H1 (cell line): ENCODE results near the gene ARID4B. TPM values are rescaled to one million over a fixed set of nuclear protein-coding genes. Genes with fewer than 3 reads are reported as not detected.

Source experiments
- CTCF ChIA-PET: fragments of 300-600 bp; sonication (Branson Sonifier 250); formaldehyde crosslinking; loops from one replicate; lab custom pipeline; 2021; ENCODE audit not compliant: partially characterized antibody; lab: Charles Lee
- POLR2A ChIA-PET: fragments of 300-600 bp; sonication (Branson Sonifier 250); formaldehyde crosslinking; loops from one replicate; lab custom pipeline; 2021; ENCODE audit warnings: inconsistent platforms; ENCODE audit not compliant: partially characterized antibody; lab: Charles Lee
- DNase-seq, 2 experiments: peaks; one replicate each; pipeline versions ENCODE4 v3.0.0 to v3.0.0-alpha.2; 2010 to 2022; ENCODE audit warnings: low spot score in 2 of 2, low read depth in 1 of 2, mixed read lengths in 1 of 2
- FAIRE-seq: peaks from 2 replicates; lab custom pipeline; 2011; peaks lifted over from hg19 to GRCh38; lab: Jason Lieb, UNC
- H2AFZ ChIP-seq: 2 replicates; pipeline ENCODE4 v1.8.1; 2012; ENCODE audit warnings: low read length, inconsistent platforms
- H2AK5ac ChIP-seq: 2 replicates; pipeline ENCODE4 v1.6.1; 2013; ENCODE audit warnings: low read depth, low read length
- H2BK120ac ChIP-seq: replicated peaks from 2 replicates; pipeline ENCODE3; 2013; ENCODE audit warnings: low read depth, low read length, inconsistent platforms
- H2BK12ac ChIP-seq: 2 replicates; pipeline ENCODE4 v1.6.1; 2013; ENCODE audit warnings: low read depth, low read length
- H2BK15ac ChIP-seq: 2 replicates; pipeline ENCODE4 v1.6.1; 2013; ENCODE audit warnings: low read length
- H2BK20ac ChIP-seq: 2 replicates; pipeline ENCODE4 v1.6.1; 2013; ENCODE audit warnings: low read length
- H2BK5ac ChIP-seq: 2 replicates; pipeline ENCODE4 v1.6.1; 2013; ENCODE audit warnings: low read depth, low read length
- H3K14ac ChIP-seq: 2 replicates; pipeline ENCODE4 v1.6.1; 2013; ENCODE audit warnings: inconsistent platforms; ENCODE audit not compliant: insufficient read length
- H3K18ac ChIP-seq: 2 replicates; pipeline ENCODE4 v1.6.1; 2013; ENCODE audit warnings: low read length; ENCODE audit errors: extremely low read depth
- H3K23ac ChIP-seq: 2 replicates; pipeline ENCODE4 v1.6.1; 2013; ENCODE audit warnings: inconsistent platforms; ENCODE audit not compliant: insufficient read length
- H3K23me2 ChIP-seq: 2 replicates; pipeline ENCODE4 v1.6.1; 2013; ENCODE audit warnings: low read depth, low read length
- H3K27ac ChIP-seq: 2 replicates; pipeline ENCODE4 v1.6.1; 2011; ENCODE audit warnings: low read depth, low read length, inconsistent platforms
- H3K27me3 ChIP-seq, 4 experiments: replicated peaks in 1 of 4; 1 replicate in 1 of 4; 2 replicates in 3 of 4; pipeline versions ENCODE4 v1.6.1 to v1.8.1; 2011 to 2013; ENCODE audit warnings: low read length in 3 of 4, mild to moderate bottlenecking in 3 of 4, inconsistent platforms in 2 of 4, mixed read lengths in 2 of 4, moderate library complexity in 1 of 4; ENCODE audit not compliant: control insufficient read depth in 3 of 4, insufficient read depth in 3 of 4; ENCODE audit errors: extremely low read depth in 1 of 4
- H3K36me3 ChIP-seq, 4 experiments: 2 replicates each; pipeline versions ENCODE4 v1.6.1 to v1.8.1; 2011 to 2013; ENCODE audit warnings: mild to moderate bottlenecking in 4 of 4, low read length in 3 of 4, moderate library complexity in 2 of 4, control low read depth in 1 of 4, inconsistent platforms in 1 of 4; ENCODE audit not compliant: insufficient read depth in 4 of 4, control insufficient read depth in 2 of 4
- H3K4ac ChIP-seq: replicated peaks from 2 replicates; pipeline ENCODE3; 2013; ENCODE audit warnings: low read length, low read depth, mixed read lengths, inconsistent platforms; ENCODE audit not compliant: insufficient read length
- H3K4me1 ChIP-seq, 4 experiments: replicated peaks in 1 of 4; 1 replicate in 1 of 4; 2 replicates in 3 of 4; pipeline versions ENCODE4 v1.6.1 to v1.8.1; 2011 to 2013; ENCODE audit warnings: low read length in 3 of 4, inconsistent platforms in 2 of 4, mixed read lengths in 1 of 4; ENCODE audit not compliant: insufficient read depth in 4 of 4, control insufficient read depth in 3 of 4
- H3K4me2 ChIP-seq, 2 experiments: 2 replicates each; pipeline versions ENCODE4 v1.6.1 to v1.8.1; 2011 to 2013; ENCODE audit warnings: low read depth in 2 of 2, low read length in 2 of 2, control low read depth in 1 of 2, inconsistent platforms in 1 of 2, mild to moderate bottlenecking in 1 of 2; ENCODE audit not compliant: insufficient read depth in 1 of 2
- H3K4me3 ChIP-seq, 4 experiments: fragments of 200-600, 300-600 bp in 1 of 4; sonication (generic), shearing (Covaris generic), sonication (Bioruptor Twin) in 1 of 4; 2 replicates each; pipeline versions ENCODE4 v1.5.1 to v1.8.1; 2011 to 2016; ENCODE audit warnings: low read length in 4 of 4, low read depth in 3 of 4, control low read depth in 2 of 4, inconsistent platforms in 2 of 4, mild to moderate bottlenecking in 2 of 4, mixed read lengths in 1 of 4, moderate library complexity in 1 of 4; ENCODE audit not compliant: insufficient read depth in 2 of 4; ENCODE audit errors: extremely low read depth in 1 of 4
- H3K56ac ChIP-seq: replicated peaks from 2 replicates; pipeline ENCODE3; 2013; ENCODE audit warnings: low read depth, mild to moderate bottlenecking, mixed read lengths, low read length, inconsistent platforms; ENCODE audit not compliant: insufficient read length
- H3K79me1 ChIP-seq: 2 replicates; pipeline ENCODE4 v1.6.1; 2013; ENCODE audit warnings: low read depth, low read length, control low read depth
- H3K79me2 ChIP-seq, 2 experiments: 2 replicates each; pipeline versions ENCODE4 v1.6.1 to v1.8.1; 2012 to 2013; ENCODE audit warnings: low read length in 2 of 2, mild to moderate bottlenecking in 2 of 2, inconsistent platforms in 1 of 2; ENCODE audit not compliant: insufficient read depth in 2 of 2, control insufficient read depth in 1 of 2
- H3K9ac ChIP-seq, 4 experiments: replicated peaks in 1 of 4; 1 replicate in 1 of 4; 2 replicates in 3 of 4; pipeline versions ENCODE4 v1.6.1 to v1.8.1; 2011 to 2013; ENCODE audit warnings: low read depth in 3 of 4, low read length in 3 of 4, control low read depth in 2 of 4, mild to moderate bottlenecking in 2 of 4, moderate library complexity in 2 of 4, inconsistent platforms in 1 of 4; ENCODE audit errors: extremely low read depth in 1 of 4
- H3K9me3 ChIP-seq, 2 experiments: 2 replicates each; pipeline versions ENCODE4 v1.6.1 to v1.8.1; 2012 to 2013; ENCODE audit warnings: mild to moderate bottlenecking in 2 of 2, moderate library complexity in 2 of 2, control low read depth in 1 of 2, inconsistent platforms in 1 of 2, low read depth in 1 of 2, low read length in 1 of 2, mixed read lengths in 1 of 2; ENCODE audit not compliant: insufficient read depth in 2 of 2
- H4K20me1 ChIP-seq, 2 experiments: replicated peaks in 1 of 2; 2 replicates each; pipeline versions ENCODE3 to v1.8.1; 2011 to 2013; ENCODE audit warnings: inconsistent platforms in 2 of 2, low read length in 2 of 2, mild to moderate bottlenecking in 1 of 2; ENCODE audit not compliant: insufficient read depth in 2 of 2, control insufficient read depth in 1 of 2
- H4K5ac ChIP-seq: 2 replicates; pipeline ENCODE4 v1.6.1; 2013; ENCODE audit warnings: low read length, low read depth, mixed read lengths, inconsistent platforms; ENCODE audit not compliant: insufficient read length
- H4K8ac ChIP-seq: 2 replicates; pipeline ENCODE4 v1.8.0; 2013; ENCODE audit warnings: mild to moderate bottlenecking, moderate library complexity, low read length, inconsistent platforms; ENCODE audit not compliant: insufficient read depth; ENCODE audit errors: extremely low read depth
- H4K91ac ChIP-seq: replicated peaks from 2 replicates; pipeline ENCODE3; 2013; ENCODE audit warnings: low read length, mixed read lengths, inconsistent platforms; ENCODE audit not compliant: insufficient read length
- BACH1 ChIP-seq: IDR thresholded peaks from 2 replicates; pipeline ENCODE4 v1.6.1; 2012; ENCODE audit warnings: low read length, improper control_type of control experiment
- CBX5 ChIP-seq: fragments of 300-800, 300-1000 bp; sonication (generic); IDR thresholded peaks from 2 replicates; pipeline ENCODE4 v1.7.1; 2016; ENCODE audit warnings: antibody characterized with exemption, low read length, low read depth
- CTCF ChIP-seq, 3 experiments: IDR thresholded peaks; 1 replicate in 2 of 3; 2 replicates in 1 of 3; pipeline versions ENCODE4 v1.5.1 to v1.6.1; 2011; ENCODE audit warnings: low read length in 3 of 3, mild to moderate bottlenecking in 3 of 3, inconsistent platforms in 2 of 3, low read depth in 1 of 3, moderate library complexity in 1 of 3; ENCODE audit not compliant: insufficient read depth in 1 of 3; ENCODE audit errors: control extremely low read depth in 1 of 3
- FOSL1 ChIP-seq: IDR thresholded peaks from 2 replicates; pipeline ENCODE4 v1.6.1; 2011; ENCODE audit warnings: mild to moderate bottlenecking, low read depth, low read length, moderate library complexity; ENCODE audit not compliant: insufficient read depth
- HDAC6 ChIP-seq: IDR thresholded peaks from one replicate; pipeline ENCODE4 v1.7.1; 2012; ENCODE audit warnings: low read depth, mild to moderate bottlenecking, inconsistent platforms, low read length, moderate library complexity
- MAX ChIP-seq: IDR thresholded peaks from 2 replicates; pipeline ENCODE4 v1.6.1; 2012; ENCODE audit warnings: inconsistent platforms
- POU5F1 ChIP-seq: IDR thresholded peaks from 2 replicates; pipeline ENCODE4 v1.6.1; 2011; ENCODE audit warnings: low read depth, mild to moderate bottlenecking, low read length, moderate library complexity
- RXRA ChIP-seq: IDR thresholded peaks from 2 replicates; pipeline ENCODE4 v1.6.1; 2011; ENCODE audit warnings: low read depth, mild to moderate bottlenecking, low read length, moderate library complexity; ENCODE audit not compliant: insufficient read depth
- SIN3A ChIP-seq, 2 experiments: IDR thresholded peaks in 1 of 2; conservative IDR thresholded peaks in 1 of 2; 2 replicates each; pipeline ENCODE4 v1.6.1; 2011 to 2012; ENCODE audit warnings: low read length in 2 of 2, improper control_type of control experiment in 1 of 2, low read depth in 1 of 2, mild to moderate bottlenecking in 1 of 2
- SP4 ChIP-seq: IDR thresholded peaks from 2 replicates; pipeline ENCODE4 v1.6.1; 2012; ENCODE audit warnings: low read length, inconsistent platforms
- SUZ12 ChIP-seq: fragments of 200-600 bp; sonication (generic); IDR thresholded peaks from 2 replicates; pipeline ENCODE4 v1.6.1; 2012; ENCODE audit warnings: mild to moderate bottlenecking, inconsistent platforms, low read length, moderate library complexity, mixed read lengths
- WGBS, 2 experiments: shearing (Covaris generic) in 1 of 2; methylation state at CpG; one replicate each; pipeline versions ENCODE4 v1.1.6 to v1.1.7; 2013 to 2015; ENCODE audit warnings: low lambda C conversion rate in 2 of 2, mixed read lengths in 2 of 2, inconsistent platforms in 1 of 2, low coverage in 1 of 2, missing lambda C conversion rate in 1 of 2; ENCODE audit not compliant: insufficient replicate concordance in 2 of 2, insufficient coverage in 1 of 2, insufficient read length in 1 of 2; ENCODE audit errors: extremely low coverage in 1 of 2, missing lambda C conversion rate in 1 of 2; 5-methylcytosine and 5-hydroxymethylcytosine counted together
- polyA plus RNA-seq, 7 experiments: library from polyadenylated mRNA; depleted of rRNA in 3 of 7; stranded (reverse) in 5 of 7; unstranded in 2 of 7; fragments of >200 nt in 5 of 7; fragments of 200-250 nt in 2 of 7; gene quantifications; 1 replicate in 5 of 7; 2 replicates in 1 of 7; 4 replicates in 1 of 7; pipeline versions ENCODE4 v1.2.1 to v1.2.3, GENCODE V29; 2011 to 2013; ENCODE audit warnings: missing spikeins in 2 of 7, mixed read lengths in 2 of 7
- total RNA-seq: library from RNA; stranded (reverse); fragmentation: NEBNext Ultra II Directional; extraction: Animal tissue kit (Norgen Biotek cat#: 25700); gene quantifications from 2 replicates; pipeline ENCODE4 v1.2.1, GENCODE V29; 2021

The ARID4B gene
- total and polyA plus RNA-seq, 2 of the 8 experiments (the other 6 are each of a cell fraction or from before 2014, with no cell fraction given) = 5.1 to 28.8 TPM

GRCh38 chr1:235229868-235230267, 98.1 kb downstream of the ARID4B start:
- Histone ChIP-seq H3K4ac (no peak overlapping the region), H3K79me1 (no peaks in the 10 kb centered on the region), H3K36me3 (peaks cover 2 to 52% (median 13%) of the 10 kb centered on the region in 4 experiments; a peak in 6 of 8 replicates), H3K23me2 (no peaks in the 10 kb centered on the region), H2BK5ac (no peak overlapping the region), H3K4me3 (no peak overlapping the region), H3K9ac (no peak overlapping the region), H2AK5ac (no peak overlapping the region), H2AFZ (no peak overlapping the region), H3K23ac (no peak overlapping the region), H4K8ac (no peak overlapping the region), H3K56ac (no peak overlapping the region), H2BK15ac (no peak overlapping the region), H3K27ac (no peak overlapping the region), H4K20me1 (peaks cover 0 to 3% of the 10 kb centered on the region in 2 experiments), H4K5ac (no peak overlapping the region), H2BK12ac (no peak overlapping the region), H3K27me3 (no peaks in the 10 kb centered on the region), H3K18ac (no peak overlapping the region), H2BK20ac (no peak overlapping the region), H3K79me2 (no peaks in the 10 kb centered on the region; a peak in 1 of 4 replicates), H3K14ac (no peak overlapping the region), H2BK120ac (no peak overlapping the region), H4K91ac (no peak overlapping the region), H3K9me3 (no peaks in the 10 kb centered on the region), H3K4me1 (no peaks in the 10 kb centered on the region)
- no peak for DNase-seq
- 97% methylated on average over 2 of the region's 2 CpGs; no CpG with 5 or more reads in 1 of the 2 experiments for WGBS, 2 experiments
- FAIRE-seq = no peak
- ChIA-PET CTCF (interaction anchor here (0.6 kb wide), 1 partner anchor 42 kb away, joined by 3 read pairs; no protein-coding TSS in a partner anchor), POLR2A (no interaction called here)
- no peak for TF ChIP-seq SIN3A (conservative IDR thresholded peaks at IDR 0.05 in 1 of 2, IDR thresholded peaks at IDR 0.05 in 1 of 2; ENCODE audit: low read depth in 1 of 2, low read length in 2 of 2)
- TF ChIP-seq CBX5 = no peak
- TF ChIP-seq BACH1 = no peak
- TF ChIP-seq HDAC6 = no peak
- no peak for TF ChIP-seq SP4
- no peak for TF ChIP-seq FOSL1
- no peak for TF ChIP-seq MAX
- TF ChIP-seq RXRA = no peak
- TF ChIP-seq CTCF (IDR thresholded peaks at IDR 0.05; ENCODE audit: control extremely low read depth in 1 of 3, insufficient read depth in 1 of 3, low read depth in 1 of 3, low read length in 3 of 3) = no peak
- no peak for TF ChIP-seq POU5F1
- no peak for TF ChIP-seq SUZ12
- TF ChIP-seq, all 59 proteins: peak for 0
- no peak overlapping the region for H3K4me2 ChIP-seq
